Activated naive CD8-positive, alpha-beta T cell treated with anti-CD3 and anti-CD28 coated beads, Interleukin-2, amount 10 ng/mL, durations not matched to agents 7 days and 5 days (primary cell): Measurements from ENCODE around the gene STK40. TPM values are rescaled to one million over a fixed set of nuclear protein-coding genes. Genes with fewer than 3 reads are reported as not detected.

Experiments used
- total RNA-seq, 2 experiments: library from RNA; stranded (reverse); gene quantifications; one replicate each; pipeline ENCODE4 v1.2.3, GENCODE V29; 2021

Gene STK40
- total RNA-seq, 2 experiments from 2014 or later = 59.5 to 64.7 TPM

Other genes starting within 250 kb of the STK40 start
- 10 to 100 TPM; 51.7 to 52.5 TPM for gene TRAPPC3, start 236.4 kb downstream of the STK40 start, total RNA-seq
- gene MAP7D1, start 229.8 kb downstream of the STK40 start, total RNA-seq = 100 to 1,000 TPM; 234 to 237 TPM
- 100 to 1,000 TPM; 125 to 130 TPM for gene THRAP3, start 161.5 kb downstream of the STK40 start, total RNA-seq
- gene SH3D21, start 79.6 kb downstream of the STK40 start, total RNA-seq = 10 to 100 TPM; 24.9 to 26.5 TPM
- 10 to 100 TPM; 11.6 to 14.1 TPM for gene EVA1B, start 62.3 kb downstream of the STK40 start, total RNA-seq
- 10 to 100 TPM; 44.1 to 45.1 TPM for gene LSM10, start 12.0 kb upstream of the STK40 start, total RNA-seq
- gene OSCP1, start 64.5 kb upstream of the STK40 start, total RNA-seq = 1 to 10 TPM; 1.1 to 1.8 TPM
- gene MRPS15, start 78.5 kb upstream of the STK40 start, total RNA-seq = 10 to 100 TPM; 84.9 to 86.1 TPM
- under 1 TPM; 0.17 to 0.37 TPM for gene CSF3R, start 97.0 kb upstream of the STK40 start, total RNA-seq